GM18508 (cell line): ENCODE results near the gene PPM1K.

ENCODE experiments used
- ATAC-seq: cut with Tn5 transposase; IDR thresholded peaks from one replicate; pipeline ENCODE4 v1.9.1; 2021; ENCODE audit warnings: moderate number of reproducible peaks; ENCODE audit not compliant: insufficient read depth, unreplicated experiment

The PPM1K gene

GRCh38 chr4:88277711-88278225 is 6.6 kb downstream of the PPM1K start:
- no peak for ATAC-seq

GRCh38 chr4:88276952-88277710 is 7.2 kb downstream of the PPM1K start:
- no peak for ATAC-seq

GRCh38 chr4:88275949-88276515 is 8.3 kb downstream of the PPM1K start:
- no peak for ATAC-seq

- ATAC-seq: no peak
Measured at GRCh38 chr4:88275516-88275915, 8.8 kb downstream of the PPM1K start.

- no peak for ATAC-seq
Measured at GRCh38 chr4:88268913-88269312, 15.4 kb downstream of the PPM1K start.

GRCh38 chr4:88264336-88264735 is 20.0 kb downstream of the PPM1K start:
- no peak for ATAC-seq

GRCh38 chr4:88257726-88258125 is 26.6 kb downstream of the PPM1K start:
- ATAC-seq: no peak

GRCh38 chr4:88255111-88255510 is 29.2 kb downstream of the PPM1K start:
- no peak for ATAC-seq

- ATAC-seq: no peak
Measured at GRCh38 chr4:88251924-88252323, 32.4 kb downstream of the PPM1K start.

GRCh38 chr4:88247148-88247547 is 37.2 kb downstream of the PPM1K start:
- no peak for ATAC-seq

GRCh38 chr4:88246600-88246999 is 37.8 kb downstream of the PPM1K start:
- ATAC-seq: no peak

GRCh38 chr4:88244816-88245579 is 39.4 kb downstream of the PPM1K start:
- no peak for ATAC-seq

GRCh38 chr4:88244056-88244455 is 40.3 kb downstream of the PPM1K start:
- ATAC-seq: no peak

GRCh38 chr4:88242144-88242543 is 42.2 kb downstream of the PPM1K start:
- no peak for ATAC-seq

GRCh38 chr4:88240297-88240714 is 44.1 kb downstream of the PPM1K start:
- no peak for ATAC-seq

GRCh38 chr4:88230969-88231771 is 53.2 kb downstream of the PPM1K start:
- ATAC-seq: no peak

- no peak for ATAC-seq
Measured at GRCh38 chr4:88230461-88230891, 53.9 kb downstream of the PPM1K start.

- ATAC-seq: no peak
Measured at GRCh38 chr4:88227734-88228133, 56.6 kb downstream of the PPM1K start.

- ATAC-seq: no peak
Measured at GRCh38 chr4:88226143-88226542, 58.2 kb downstream of the PPM1K start.
